Fibroblast of pulmonary artery (primary cell): ENCODE data around the gene ANO7.

Source experiments
- DNase-seq: peaks from one replicate; pipeline ENCODE4 v3.0.0-alpha.2; 2010; ENCODE audit warnings: low read depth
- H3K4me3 ChIP-seq: replicated peaks from 2 replicates; pipeline ENCODE4 v1.5.1; 2011; ENCODE audit warnings: low read depth, mild to moderate bottlenecking, control low read depth, low read length, moderate library complexity
- CTCF ChIP-seq: IDR thresholded peaks from 2 replicates; pipeline ENCODE4 v1.5.1; 2011; ENCODE audit warnings: mild to moderate bottlenecking, control low read depth, low read length, inconsistent platforms; ENCODE audit errors: missing control alignments

ANO7 gene

GRCh38 chr2:241232736-241233575, 44.5 kb downstream of the ANO7 start:
- no peak for TF ChIP-seq CTCF
- no peak overlapping the region for H3K4me3 ChIP-seq
- DNase-seq = no peak

GRCh38 chr2:241234066-241234790, 45.8 kb downstream of the ANO7 start:
- DNase-seq = no peak
- H3K4me3 ChIP-seq = no peak overlapping the region
- no peak for TF ChIP-seq CTCF

GRCh38 chr2:241234962-241235740, 46.7 kb downstream of the ANO7 start:
- no peak overlapping the region for H3K4me3 ChIP-seq
- TF ChIP-seq CTCF = no peak
- DNase-seq = no peak

- H3K4me3 ChIP-seq = no peak overlapping the region
Measured at GRCh38 chr2:241235859-241236593, 47.5 kb downstream of the ANO7 start.

GRCh38 chr2:241237047-241237446, 48.6 kb downstream of the ANO7 start:
- no peak for DNase-seq
- H3K4me3 ChIP-seq = no peak overlapping the region
- no peak for TF ChIP-seq CTCF

More at GRCh38 chr2:241235859-241236593, 47.5 kb downstream of the ANO7 start:
- no peak for TF ChIP-seq CTCF
- no peak for DNase-seq

GRCh38 chr2:241237949-241238371, 49.5 kb downstream of the ANO7 start:
- H3K4me3 ChIP-seq = no peak overlapping the region
- no peak for TF ChIP-seq CTCF
- no peak for DNase-seq
